PC-3 (cell line): ENCODE data around the gene MRPL24.

Experiments
- CTCF ChIP-seq: fragments of 300-600 bp; sonication (generic); conservative IDR thresholded peaks from 2 replicates; pipeline ENCODE4 v1.5.1; 2017; ENCODE audit warnings: antibody characterized with exemption, low read depth, mild to moderate bottlenecking, low read length
- EZH2 ChIP-seq: fragments of 300-600 bp; sonication (generic); IDR thresholded peaks from one replicate; pipeline ENCODE4 v1.6.1; 2017; ENCODE audit warnings: antibody characterized with exemption, mild to moderate bottlenecking, low read length; ENCODE audit not compliant: unreplicated experiment
- EZH2phosphoT487 ChIP-seq: fragments of 300-600 bp; sonication (generic); IDR thresholded peaks from 2 replicates; pipeline ENCODE4 v1.6.1; 2018; ENCODE audit warnings: mild to moderate bottlenecking, antibody characterized with exemption, low read length, borderline replicate concordance

- no peak for TF ChIP-seq EZH2
- no peak for TF ChIP-seq CTCF
- TF ChIP-seq EZH2phosphoT487 = no peak
These were observed 47.7 kb downstream of the MRPL24 start for GRCh38 chr1:156692925-156693847.
